Caki2 (cell line): ENCODE data around the gene DYDC2. TPM values are rescaled to one million over a fixed set of nuclear protein-coding genes. Genes with fewer than 3 reads are reported as not detected.
"Not testable (repeated sequence)": the region's sequence is repeated elsewhere in the genome, so short reads cannot be mapped to it uniquely, and the experiment has no call there.

ENCODE experiments used
- DNase-seq: peaks from one replicate; pipeline ENCODE4 v3.0.0-alpha.2; 2015; ENCODE audit warnings: low read depth
- in situ Hi-C: cut with HindIII; loops from 2 replicates; pipeline ENCODE4 v1.10.0; 2016; ENCODE audit warnings: low sequenced_read_pairs, low pct_unique_long_range_greater_than_20kb, mixed read lengths
- total RNA-seq: library from RNA; depleted of rRNA; stranded (reverse); fragments of >200 nt; shearing (Covaris generic); gene quantifications from 2 replicates; pipeline ENCODE4 v1.2.3, GENCODE V29; 2014; ENCODE audit warnings: low replicate concordance; rRNA removed

DYDC2 gene
- total RNA-seq, 1 experiment from 2014 or later: not detected

DNA sequence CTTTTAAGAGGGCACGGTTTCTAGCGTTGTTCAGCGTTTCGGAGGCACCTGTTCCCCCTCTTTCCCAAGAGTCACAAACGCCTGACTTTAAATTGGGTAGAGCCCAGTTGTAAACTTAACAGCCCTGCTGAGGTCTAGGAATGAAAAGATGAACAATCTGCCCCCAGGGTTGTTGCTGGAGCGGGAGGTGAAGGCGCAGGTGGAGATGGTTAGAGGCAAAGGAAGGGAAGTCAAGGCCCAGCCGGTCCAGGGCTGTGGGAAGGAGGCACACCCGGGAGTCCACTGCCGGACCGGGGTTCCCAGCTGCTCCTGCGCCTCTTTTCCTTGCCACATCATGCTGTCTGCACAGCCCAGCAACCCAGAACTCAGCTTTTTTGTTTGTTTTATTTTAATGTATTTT lies 52.5 kb downstream of the DYDC2 start:
- in situ Hi-C loops: no loop called here
- peak; percentile 9 for DNase-seq

DNA sequence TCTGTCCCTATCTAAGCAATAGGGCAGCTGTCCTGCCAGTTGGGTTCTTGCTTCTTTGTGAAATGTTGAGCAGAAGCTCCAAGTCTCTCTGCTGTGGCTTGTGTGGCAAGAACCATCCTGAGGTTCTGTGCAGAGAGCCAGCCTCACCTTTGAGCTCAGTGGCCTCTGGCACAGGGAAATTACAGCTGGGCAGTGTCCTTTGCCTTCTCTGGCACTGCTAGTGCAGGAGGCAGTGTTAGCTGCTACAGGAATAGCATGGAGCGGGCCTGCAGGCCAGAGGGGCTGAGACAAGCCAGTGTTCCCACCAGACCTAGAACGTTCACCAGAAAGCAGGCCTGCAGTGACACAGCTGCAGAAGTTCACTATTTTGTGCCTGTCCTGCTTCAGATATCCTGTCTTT lies 53.5 kb downstream of the DYDC2 start:
- in situ Hi-C loops: no loop called here
- no peak for DNase-seq

DNA sequence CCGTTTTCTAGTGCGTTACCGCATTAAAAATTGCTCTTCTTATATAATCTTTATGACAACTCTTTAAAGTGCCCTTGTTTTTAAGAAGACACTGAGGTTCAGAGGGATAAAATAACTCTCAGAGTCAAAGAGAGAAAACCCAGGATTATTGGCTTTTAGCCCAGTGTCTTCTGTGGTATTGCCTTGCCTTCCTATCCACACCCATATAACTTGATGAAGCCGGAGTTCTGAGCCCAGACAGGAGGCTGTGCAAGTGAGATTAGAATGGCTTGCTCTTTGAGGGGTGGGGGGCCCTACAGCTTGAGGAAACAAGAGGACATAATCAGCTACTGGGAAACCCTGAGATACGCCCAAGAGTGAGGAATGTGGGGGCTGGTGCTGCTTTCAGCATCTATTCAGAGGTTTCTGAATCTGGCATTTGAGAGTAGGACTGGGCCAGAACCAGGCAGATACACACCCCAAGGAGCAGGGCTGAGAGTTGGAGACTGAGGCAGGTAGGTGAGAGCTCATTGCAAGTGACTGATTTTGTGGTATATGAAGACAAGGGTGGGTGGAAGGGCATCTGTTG lies 54.1 kb downstream of the DYDC2 start:
- in situ Hi-C loops: no loop called here
- no peak for DNase-seq

DNA sequence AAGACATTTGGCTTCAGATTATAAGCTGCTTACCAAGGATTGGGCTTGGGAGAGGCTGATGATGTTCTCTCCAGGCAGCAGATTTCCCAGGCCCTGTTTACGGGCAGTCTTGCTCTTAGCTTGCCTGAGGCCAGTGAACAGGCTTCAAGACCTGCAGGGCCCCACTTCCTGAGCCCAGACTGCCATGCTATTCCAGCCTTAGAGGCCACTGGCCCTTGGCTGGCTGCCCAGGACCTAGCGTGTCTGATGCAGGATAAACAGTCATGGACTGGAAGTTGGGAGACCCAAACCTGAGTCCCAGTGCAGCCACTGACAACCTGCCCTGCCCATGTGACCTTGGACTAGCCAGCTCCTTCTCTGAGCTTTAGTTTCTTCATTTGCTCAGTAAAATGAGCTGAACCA lies 54.7 kb downstream of the DYDC2 start:
- in situ Hi-C loops: no loop called here
- no peak for DNase-seq

DNA sequence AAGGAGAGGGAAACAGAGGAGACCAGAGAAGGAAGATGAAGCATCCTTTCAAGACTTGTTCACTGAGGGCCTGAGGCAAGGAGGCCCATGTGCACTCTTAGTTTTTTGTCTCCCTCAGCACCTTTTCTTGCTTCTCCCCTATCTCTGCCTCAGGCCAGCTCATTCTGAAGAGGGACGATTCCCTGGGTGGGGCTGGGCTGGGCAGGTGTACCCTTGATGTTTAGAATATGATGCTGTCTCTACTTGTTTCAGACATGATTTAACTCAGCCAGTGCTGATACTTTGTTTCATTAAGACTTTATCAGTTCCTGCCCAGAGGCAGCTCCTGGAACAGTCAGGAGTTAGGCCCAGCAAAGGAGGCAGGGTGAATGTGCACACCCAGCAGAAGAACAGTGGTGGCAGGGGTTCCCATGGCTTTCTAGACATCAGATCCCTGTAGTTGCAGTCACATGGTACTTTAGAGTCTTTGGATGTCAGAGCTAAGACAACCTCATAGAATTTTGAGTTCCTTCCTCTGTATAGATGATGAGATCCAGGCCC lies 55.2 kb downstream of the DYDC2 start:
- in situ Hi-C loops: no loop called here
- DNase-seq: no peak

- in situ Hi-C loops: no loop called here
- no peak for DNase-seq
Observed at GRCh38 chr10:80412486-80412885, 55.9 kb downstream of the DYDC2 start.

DNA sequence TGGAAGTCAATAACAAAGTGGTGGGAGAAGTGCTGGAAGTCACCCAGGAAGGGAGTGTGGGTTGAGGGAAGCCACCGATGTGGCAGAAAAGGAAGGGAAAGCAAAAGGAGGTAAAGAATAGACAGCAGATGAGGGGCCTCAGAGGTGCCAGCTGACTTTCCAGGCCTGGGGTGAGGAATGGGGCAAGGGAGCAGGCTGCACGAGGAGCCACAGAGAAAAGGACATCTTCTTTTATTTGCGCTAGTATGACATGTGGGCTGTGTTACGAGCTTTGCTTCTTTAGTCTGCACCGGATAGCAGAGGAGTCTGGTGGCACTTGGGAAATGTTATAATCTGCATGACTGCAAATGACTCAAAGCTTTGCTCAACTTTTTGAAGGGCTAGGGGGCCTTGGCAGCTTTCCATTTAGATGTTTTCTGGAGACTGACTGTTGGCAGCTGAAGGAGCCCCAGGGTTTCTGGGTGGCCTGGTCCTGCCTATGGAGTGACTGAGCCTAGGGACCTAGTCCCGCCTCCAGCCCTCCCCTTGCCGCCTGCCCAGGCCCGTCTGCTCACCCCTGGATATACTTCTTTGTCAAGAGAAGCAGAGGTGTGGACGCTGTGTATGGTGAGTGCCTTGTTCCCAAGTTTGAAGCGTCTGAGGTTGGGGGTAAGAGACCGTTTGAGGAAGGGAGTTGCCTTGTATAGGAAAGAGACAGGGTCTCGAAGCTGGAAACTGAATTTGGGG lies 56.9 kb downstream of the DYDC2 start:
- DNase-seq: no peak
- in situ Hi-C loops: no loop called here

- no peak for DNase-seq
Observed at GRCh38 chr10:80414142-80414895, 57.7 kb downstream of the DYDC2 start.

DNA sequence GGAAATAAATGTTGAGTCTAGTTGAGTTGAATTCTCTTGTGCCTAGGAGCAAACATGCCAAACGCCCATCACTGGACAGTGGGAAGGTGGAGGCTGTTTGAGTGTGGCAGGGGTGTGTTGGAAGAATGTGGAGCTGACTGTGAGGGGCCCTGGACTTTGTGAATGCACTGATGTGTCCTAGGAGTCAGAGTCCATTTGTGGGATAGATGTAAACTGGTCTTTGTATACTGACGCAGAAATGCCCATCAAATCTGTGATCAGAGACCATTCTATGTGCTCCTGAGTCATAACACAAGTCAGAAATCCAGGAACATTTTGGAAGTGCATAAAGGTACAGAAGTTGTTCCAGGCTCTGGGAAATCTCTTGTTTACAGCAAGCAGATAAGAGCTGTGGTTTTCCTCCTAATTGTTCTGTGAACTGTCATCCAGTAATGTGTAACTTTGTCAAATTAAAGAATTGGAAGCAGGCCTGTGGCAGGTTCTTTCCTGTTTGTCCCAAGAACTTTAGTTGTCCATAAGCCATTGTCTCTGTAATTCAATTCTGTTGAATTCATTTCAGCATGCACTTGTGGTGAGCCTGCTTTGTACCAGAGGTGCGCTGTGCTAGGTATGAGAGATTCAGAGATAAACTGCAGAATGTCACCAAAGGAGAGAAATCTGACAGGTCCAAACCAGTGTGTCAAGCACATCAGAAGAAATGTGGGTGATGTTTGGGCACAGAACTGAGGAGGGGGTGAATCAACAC lies 59.3 kb downstream of the DYDC2 start:
- in situ Hi-C loops: no loop called here
- DNase-seq: no peak

More at GRCh38 chr10:80414142-80414895, 57.7 kb downstream of the DYDC2 start:
- in situ Hi-C loops: no loop called here

GRCh38 chr10:80416479-80417098 lies 60.0 kb downstream of the DYDC2 start:
- no peak for DNase-seq
- in situ Hi-C loops: no loop called here

DNA sequence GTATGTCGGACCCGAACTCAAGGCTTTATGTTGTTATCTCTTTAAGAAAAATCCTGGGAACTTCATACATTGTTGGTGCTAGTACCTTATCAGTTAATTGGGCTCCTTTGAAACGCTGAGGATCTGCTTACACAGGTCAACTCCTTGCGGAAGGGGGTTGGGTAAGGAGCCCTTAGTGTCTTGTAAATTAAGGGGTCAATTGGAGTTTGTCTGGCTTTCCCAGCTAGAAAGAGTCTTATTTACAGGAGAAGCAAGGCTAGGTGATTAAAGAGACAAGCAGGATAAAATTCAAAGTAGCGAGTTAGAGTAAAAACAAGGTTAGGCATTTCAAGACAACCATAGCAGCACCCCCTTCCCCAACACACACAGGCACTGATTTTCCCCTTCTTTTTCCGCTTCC lies 60.7 kb downstream of the DYDC2 start:
- DNase-seq, in situ Hi-C loops: not testable (repeated sequence)

Other genes with a start within 250 kb of the DYDC2 start
- not detected in 2 replicates for gene PLAC9, start 224.1 kb upstream of the DYDC2 start, total RNA-seq
- 170 and 209 TPM in 2 replicates for gene ANXA11, start 151.2 kb upstream of the DYDC2 start, total RNA-seq
- gene MAT1A, start 67.1 kb upstream of the DYDC2 start, total RNA-seq: 0.12 TPM in 1 of 2 replicates, not detected in the other
- not detected in 2 replicates for gene DYDC1, start within 50 bp of the DYDC2 start, total RNA-seq
- gene PRXL2A, start 51.8 kb downstream of the DYDC2 start, total RNA-seq: 71.9 and 92.2 TPM in 2 replicates
- gene TSPAN14, start 97.5 kb downstream of the DYDC2 start, total RNA-seq: 57.1 and 92.5 TPM in 2 replicates
- gene SH2D4B, start 181.1 kb downstream of the DYDC2 start, total RNA-seq: not detected in 2 replicates